Stimulated activated naive CD4-positive, alpha-beta T cell treated with Interleukin-2 at 50 U/mL for 16 hours (primary cell): Measurements from ENCODE around the gene CELA1.
"Not testable (repeated sequence)": the region's sequence is repeated elsewhere in the genome, so short reads cannot be mapped to it uniquely, and the experiment has no call there.

ENCODE experiments used
- DNase-seq: peaks from one replicate; lab custom pipeline; 2025; lab: John Stamatoyannopoulos, UW

Gene CELA1

DNA sequence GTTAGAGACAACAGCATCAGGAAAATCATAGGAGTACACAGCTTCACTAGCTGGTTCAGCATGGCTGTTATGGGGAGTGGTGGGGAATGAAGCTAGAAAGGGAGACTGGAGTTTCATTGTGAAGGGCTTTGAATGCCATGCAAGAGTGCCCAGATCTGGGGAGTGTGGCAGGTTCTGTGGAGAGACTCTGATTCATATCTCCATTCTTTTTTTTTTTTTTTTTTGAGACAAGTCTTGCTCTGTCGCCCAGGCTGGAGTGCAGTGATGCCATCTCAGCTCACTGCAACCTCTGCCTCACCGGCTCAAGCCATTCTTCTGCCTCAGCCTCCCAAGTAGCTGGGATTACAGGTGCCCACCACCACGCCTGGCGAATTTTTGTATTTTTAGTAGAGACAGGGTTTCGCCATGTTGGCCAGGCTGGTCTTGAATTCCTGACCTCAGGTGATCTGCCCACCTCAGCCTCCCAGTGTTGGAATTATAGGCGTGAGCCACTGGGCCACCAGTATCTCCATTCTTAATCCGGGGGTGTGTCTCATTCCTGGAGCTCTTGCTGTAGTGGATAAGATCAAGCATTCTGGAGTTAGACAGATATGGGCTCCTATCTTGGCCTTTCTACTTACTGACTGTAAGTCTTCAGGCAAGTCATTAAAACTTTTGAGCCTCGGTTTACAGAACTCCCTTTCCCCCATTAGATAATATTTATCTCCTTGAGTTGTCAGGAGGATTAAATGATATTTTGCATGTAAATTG, 28.2 kb downstream of the CELA1 start:
- DNase-seq: not testable (repeated sequence)

DNA sequence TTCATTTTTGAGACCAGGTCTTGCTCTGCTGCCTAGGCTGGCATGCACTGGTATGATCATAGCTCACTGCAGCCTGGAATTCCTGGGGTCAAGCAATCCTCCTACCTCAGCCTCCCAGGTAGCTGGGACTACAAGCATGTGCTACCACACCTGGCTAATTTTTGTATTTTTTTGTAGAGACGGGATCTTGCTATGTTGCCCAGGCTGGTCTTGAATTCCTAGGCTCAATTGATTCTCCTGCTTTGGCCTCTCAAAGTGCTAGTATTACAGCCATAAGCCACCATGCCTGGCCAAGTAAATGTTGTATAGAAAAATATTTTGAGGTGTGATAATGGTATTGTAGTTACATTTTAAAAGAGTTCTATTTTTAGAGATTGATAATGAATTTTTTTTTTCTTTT, 35.1 kb downstream of the CELA1 start:
- DNase-seq: no peak

DNA sequence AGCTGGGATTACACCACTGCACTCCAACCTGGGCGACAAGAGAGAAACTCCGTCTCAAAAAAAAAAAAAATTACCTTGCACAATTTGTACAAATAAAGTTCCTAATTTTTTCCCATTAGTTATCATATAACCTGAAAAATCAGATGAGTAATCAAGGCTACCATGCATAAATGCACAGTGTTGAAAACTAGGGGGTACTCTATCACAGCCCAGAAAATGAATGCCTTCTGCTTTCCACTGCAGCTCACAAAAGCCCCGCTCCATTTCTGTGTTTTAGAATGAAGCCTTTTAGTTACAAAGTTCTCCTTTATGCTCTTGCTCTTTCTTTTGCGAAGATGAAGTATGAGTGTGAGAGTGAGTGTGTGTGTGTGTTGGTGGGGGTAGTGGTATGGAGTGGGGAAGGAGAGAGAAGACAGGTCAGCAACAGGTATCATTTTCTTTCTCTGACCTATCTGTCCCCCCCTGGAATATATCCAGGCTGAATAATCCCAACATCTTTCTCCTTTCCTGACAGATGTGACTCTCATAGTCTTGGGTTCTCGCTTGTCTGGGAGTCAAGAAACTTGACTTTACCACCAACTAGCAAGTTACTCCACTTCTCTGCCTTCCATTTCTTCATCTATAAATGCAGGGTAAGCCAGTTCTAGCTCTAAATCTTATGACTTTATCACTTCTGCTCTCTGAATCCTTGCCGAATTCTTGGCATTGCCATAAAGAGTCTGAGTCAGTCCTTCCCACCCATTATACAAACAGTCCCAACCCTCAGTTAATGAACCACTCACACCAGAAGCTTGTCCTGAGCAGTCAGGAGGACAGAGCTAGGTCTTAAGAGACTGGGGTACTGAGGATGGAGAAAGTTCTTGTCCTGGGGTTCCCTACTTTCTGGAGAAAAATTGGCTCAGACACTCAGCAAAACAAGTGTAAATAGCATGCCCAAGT, 38.6 kb downstream of the CELA1 start:
- no peak for DNase-seq

DNA sequence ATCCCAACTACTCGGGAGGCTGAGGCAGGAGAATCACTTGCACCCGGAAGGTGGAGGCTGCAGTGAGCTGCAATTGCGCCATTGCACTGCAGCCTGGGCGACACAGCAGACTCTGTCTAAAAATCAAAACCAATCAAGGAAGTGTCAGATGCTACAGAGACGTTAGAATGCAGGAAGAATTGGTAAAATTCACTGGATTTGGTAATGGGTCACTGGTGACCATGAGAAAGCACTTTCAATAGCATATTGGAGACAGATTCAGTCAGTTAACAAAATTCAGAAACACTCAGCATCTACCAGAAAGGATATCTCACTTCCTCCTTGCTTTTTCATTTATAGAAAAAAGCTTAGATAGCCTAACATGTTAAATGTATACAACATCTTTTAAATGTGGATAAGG, 40.0 kb downstream of the CELA1 start:
- DNase-seq: no peak

DNA sequence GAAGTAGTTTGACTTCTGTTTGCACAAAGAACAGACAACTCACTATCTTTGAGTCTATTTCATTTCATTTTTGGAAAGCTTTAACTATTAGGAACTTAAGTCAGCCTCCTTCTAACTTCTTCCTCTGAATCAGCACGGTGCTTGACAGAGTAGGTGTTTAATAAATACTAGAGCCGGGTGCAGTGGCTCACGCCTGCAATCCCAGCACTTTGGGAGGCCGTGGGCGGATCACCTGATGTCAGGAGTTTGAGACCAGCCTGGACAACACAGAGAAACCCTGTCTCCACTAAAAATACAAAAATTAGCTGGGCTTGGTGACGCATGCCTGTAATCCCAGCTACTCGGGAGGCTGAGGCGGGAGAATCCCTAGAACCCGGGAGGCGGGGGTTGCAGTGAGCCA, 45.7 kb downstream of the CELA1 start:
- DNase-seq: not testable (repeated sequence)

DNA sequence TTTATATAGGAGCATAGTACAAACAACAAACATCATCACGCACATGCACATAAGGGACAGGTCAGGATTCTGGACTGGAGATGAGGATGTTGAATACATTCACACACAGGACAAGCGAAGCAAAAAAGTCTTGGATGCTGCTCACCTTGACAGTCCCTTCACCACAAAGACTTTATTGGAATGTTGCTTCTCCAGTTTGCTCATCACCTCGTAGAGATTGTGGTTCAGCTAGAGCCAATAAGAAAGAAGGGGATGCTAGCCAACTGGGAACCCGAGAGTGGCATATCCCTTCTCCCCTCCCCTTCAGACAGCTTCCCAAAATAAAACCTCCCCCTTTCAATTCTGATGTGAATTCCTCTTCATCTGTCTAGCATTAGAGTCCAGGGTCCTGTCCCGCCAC, 50.8 kb downstream of the CELA1 start:
- DNase-seq: no peak

DNA sequence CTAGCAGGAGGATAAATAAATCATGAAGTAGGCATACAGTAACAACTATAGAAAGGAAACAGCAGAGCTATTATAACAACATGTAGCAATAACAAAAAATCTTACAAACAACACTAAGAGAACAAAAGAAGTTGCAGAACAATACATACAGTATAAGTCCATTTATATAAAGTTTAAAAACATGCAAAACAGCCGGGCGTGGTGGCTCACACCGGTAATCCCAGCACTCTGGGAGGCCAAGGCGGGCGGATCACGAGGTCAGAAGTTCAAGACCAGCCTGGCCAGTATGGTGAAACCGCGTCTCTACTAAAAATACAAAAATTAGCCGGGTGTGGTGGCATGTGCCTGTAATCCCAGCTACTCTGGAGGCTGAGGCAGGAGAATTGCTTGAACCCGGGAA, 52.4 kb downstream of the CELA1 start:
- not testable (repeated sequence) for DNase-seq

DNA sequence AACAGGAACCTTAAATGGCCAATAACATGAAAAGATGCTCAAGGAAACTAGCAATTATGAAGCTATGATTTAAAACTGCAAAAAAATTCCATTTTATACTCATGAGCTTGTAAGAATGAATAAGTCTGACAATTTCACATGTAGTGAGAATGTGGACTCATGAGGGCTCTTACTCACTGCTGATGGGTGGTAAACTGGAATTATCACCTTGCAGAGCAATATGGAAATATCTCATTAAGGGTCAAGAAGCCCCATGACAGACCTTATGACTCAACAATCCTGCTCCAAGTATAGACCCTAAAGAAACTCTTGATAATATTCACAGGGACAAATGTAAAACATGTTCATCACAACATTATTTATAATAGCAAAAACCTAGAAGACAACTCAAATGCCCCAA, 52.8 kb downstream of the CELA1 start:
- no peak for DNase-seq

DNA sequence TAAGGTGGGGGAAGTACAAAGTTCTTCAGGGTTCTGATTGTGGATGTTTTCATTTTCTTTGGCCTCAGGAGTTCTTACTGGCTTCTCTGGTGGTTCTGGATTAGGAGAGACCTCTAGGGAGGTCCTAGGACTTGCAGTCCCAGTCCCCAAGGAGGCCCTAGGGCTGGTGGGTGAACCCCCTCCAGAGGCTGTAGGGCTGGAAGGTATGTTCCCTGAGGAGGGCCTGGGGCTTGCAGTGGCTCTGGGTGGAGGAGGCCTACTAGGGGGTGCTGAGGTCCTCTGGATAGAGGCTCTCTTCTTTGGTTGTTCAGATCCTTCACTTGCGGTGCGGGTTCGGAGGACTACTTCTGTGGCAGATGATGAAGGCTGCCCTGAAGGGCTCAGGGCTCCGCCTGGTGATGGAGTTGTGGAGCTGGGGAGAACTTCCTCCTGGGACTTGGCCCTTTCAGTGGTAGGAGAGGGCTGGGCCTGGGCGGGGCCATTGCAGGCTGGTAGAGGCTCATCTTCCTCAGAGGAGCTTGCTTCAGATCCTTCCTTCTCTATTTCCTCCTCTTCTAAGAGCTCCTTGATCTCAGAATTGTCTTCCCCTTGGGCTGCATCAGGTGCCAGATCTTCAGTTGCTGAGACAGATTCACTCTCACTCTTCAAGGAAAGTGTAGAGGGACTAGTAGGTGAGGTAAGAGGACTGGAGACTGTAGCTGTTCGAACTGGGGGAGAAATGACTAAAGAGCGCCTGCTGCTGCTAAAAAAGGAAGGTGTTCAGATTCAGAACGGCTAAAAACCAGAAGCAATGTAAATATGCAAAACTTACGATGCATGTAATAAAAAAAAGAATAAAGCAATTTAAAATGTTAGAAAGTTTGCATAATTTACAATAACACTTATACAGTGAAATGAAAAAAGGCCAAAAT, 54.6 kb downstream of the CELA1 start:
- DNase-seq: not testable (repeated sequence)

DNA sequence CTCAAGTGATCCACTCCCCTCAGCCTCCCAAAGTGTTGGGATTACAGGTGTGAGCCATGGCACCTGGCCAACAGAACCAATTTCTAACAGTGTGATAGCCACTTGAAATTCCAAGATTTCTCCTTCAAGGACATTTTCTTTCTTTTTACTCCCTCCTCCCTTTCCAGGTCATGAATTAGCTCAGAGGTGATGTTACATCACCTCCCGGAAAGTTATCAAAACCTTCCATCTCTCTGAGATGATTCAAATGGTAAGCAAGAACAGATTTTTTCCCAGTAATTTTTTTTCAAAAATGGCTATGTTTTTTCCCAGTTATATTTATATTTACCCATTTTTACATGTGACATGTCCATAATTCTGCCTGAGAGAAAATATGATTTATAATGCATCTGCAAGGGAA, 60.6 kb downstream of the CELA1 start:
- no peak for DNase-seq

DNA sequence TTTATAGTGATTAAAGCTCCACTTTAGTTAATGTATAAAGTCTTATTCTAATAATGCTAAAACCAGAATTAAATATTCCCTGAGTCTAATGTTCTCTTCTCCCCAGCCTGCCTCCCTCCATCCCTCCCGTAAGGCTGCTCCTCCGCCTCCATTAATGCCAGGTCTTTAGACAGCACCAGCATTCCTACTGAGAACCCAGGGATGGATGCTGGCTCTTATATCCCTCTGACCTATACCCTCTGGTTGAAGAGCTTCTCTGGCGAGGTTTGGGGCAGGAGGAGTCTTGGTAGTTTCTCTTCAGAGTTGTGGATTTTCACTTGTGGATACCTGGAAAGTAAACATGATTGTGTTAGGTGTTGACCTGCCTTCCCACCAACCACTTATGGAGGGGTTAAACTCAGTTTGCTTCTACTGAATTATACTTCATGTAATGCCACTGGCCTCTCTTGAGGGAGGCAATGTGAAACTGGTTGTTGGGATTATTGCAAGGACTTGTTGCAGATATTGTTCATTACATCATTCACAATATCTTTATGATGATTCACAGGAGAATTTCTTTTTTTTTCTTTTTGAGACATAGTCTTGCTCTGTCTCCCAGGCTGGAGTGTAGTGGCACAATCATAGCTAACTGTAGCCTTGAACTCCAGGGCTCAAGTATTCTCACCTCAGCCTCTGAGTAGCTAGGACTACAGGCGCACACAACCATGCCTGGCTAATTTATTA, 65.1 kb downstream of the CELA1 start:
- DNase-seq: no peak
